ENCODE data around the gene COX19. TPM values are rescaled to one million over a fixed set of nuclear protein-coding genes. Genes with fewer than 3 reads are reported as not detected.

Gene COX19
- total and polyA plus RNA-seq, 2 of the 13 experiments (the other 11 are each of a cell fraction or from before 2014, with no cell fraction given) = 11.5 to 21.7 TPM

DNA sequence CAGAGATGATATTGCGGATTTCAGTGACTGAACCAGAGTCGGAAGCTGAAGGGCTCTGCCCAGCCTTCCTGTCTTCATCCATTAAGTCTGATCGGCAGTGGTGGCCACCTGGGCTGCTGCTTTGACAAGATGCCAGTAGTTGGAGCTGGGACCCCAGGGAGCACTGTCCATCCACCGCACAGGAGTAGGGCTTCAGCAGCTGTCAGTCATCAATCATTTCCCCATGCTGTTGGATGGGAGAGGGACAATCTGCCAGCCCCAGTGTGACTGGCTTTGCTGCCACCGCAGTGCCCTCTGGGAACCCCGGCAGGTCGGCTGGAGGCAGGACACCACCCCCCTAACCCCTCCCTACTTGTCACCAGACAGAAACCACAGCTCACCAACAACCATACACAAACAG lies 46.0 kb upstream of the COX19 start:
- no TSS peak for BruUV-seq (replicated peaks)
- Histone ChIP-seq H3K9ac (ENCODE audit: insufficient read depth, low read depth, low read length) (no peak overlapping the region), H3K4me3 (replicated peaks in 1 of 3; ENCODE audit: insufficient read depth in 1 of 3, low read depth in 2 of 3, low read length in 3 of 3) (no peak overlapping the region), H3K9me3 (ENCODE audit: low read length) (no peaks in the 10 kb centered on the region), H3K4me1 (ENCODE audit: insufficient read depth, low read length) (peaks cover 17% of the 10 kb centered on the region), H3K36me3 (replicated peaks in 1 of 2; ENCODE audit: control insufficient read depth in 1 of 2, insufficient read depth in 2 of 2, low read length in 2 of 2) (peaks cover 3 to 14% of the 10 kb centered on the region in 2 experiments; a peak in 4 of 5 replicates), H4K20me1 (ENCODE audit: insufficient read depth, low read length) (no peaks in the 10 kb centered on the region), H3K27ac (ENCODE audit: extremely low read length, insufficient read depth, low read length) (no peak overlapping the region), H2AFZ (ENCODE audit: low read length) (no peak overlapping the region), H3K79me2 (ENCODE audit: insufficient read depth, low read length) (peaks cover 7% of the 10 kb centered on the region), H3K27me3 (ENCODE audit: control insufficient read depth in 1 of 2, insufficient read depth in 2 of 2, low read length in 2 of 2) (no peaks in the 10 kb centered on the region), H3K4me2 (ENCODE audit: low read depth, low read length) (no peak overlapping the region)
- TF ChIP-seq MAZ (IDR thresholded peaks at IDR 0.05; ENCODE audit: borderline replicate concordance, low read depth, low read length) = no peak
- TF ChIP-seq MAZ (CRISPR knock-in tag; IDR thresholded peaks at IDR 0.05; ENCODE audit: low read depth) = no peak
- TF ChIP-seq, protein P1, sequence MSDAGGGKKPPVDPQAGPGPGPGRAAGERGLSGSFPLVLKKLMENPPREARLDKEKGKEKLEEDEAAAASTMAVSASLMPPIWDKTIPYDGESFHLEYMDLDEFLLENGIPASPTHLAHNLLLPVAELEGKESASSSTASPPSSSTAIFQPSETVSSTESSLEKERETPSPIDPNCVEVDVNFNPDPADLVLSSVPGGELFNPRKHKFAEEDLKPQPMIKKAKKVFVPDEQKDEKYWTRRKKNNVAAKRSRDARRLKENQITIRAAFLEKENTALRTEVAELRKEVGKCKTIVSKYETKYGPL (CRISPR knock-in tag; IDR thresholded peaks at IDR 0.05) = no peak
- TF ChIP-seq MXI1 (IDR thresholded peaks at IDR 0.05; ENCODE audit: borderline replicate concordance, low read depth, low read length) = no peak
- no peak for TF ChIP-seq FOSL1 (CRISPR knock-in tag; IDR thresholded peaks at IDR 0.05; ENCODE audit: borderline replicate concordance)
- no peak for TF ChIP-seq XRCC5 (optimal IDR thresholded peaks at IDR 0.05; ENCODE audit: low read length)
- TF ChIP-seq DMAP1 (CRISPR knock-in tag; IDR thresholded peaks at IDR 0.05) = no peak
- TF ChIP-seq, protein P2, sequence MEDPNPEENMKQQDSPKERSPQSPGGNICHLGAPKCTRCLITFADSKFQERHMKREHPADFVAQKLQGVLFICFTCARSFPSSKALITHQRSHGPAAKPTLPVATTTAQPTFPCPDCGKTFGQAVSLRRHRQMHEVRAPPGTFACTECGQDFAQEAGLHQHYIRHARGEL (CRISPR knock-in tag; IDR thresholded peaks at IDR 0.05) = no peak
- no peak for TF ChIP-seq KAT7 (CRISPR knock-in tag; IDR thresholded peaks at IDR 0.05; ENCODE audit: borderline replicate concordance)
- TF ChIP-seq ZNF329 (CRISPR knock-in tag; IDR thresholded peaks at IDR 0.05; ENCODE audit: low read depth) = no peak
- TF ChIP-seq PRMT3 (CRISPR knock-in tag; IDR thresholded peaks at IDR 0.05; ENCODE audit: borderline replicate concordance, low read depth) = no peak
- TF ChIP-seq, protein P3, sequence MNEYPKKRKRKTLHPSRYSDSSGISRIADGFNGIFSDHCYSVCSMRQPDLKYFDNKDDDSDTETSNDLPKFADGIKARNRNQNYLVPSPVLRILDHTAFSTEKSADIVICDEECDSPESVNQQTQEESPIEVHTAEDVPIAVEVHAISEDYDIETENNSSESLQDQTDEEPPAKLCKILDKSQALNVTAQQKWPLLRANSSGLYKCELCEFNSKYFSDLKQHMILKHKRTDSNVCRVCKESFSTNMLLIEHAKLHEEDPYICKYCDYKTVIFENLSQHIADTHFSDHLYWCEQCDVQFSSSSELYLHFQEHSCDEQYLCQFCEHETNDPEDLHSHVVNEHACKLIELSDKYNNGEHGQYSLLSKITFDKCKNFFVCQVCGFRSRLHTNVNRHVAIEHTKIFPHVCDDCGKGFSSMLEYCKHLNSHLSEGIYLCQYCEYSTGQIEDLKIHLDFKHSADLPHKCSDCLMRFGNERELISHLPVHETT (CRISPR knock-in tag; conservative IDR thresholded peaks at IDR 0.05) = no peak
- ChIA-PET CTCF (ENCODE audit: low intra/inter-chr PET ratio, low total read pairs) (interaction anchor here (1.4 kb wide), 1 partner anchor 44 kb away, joined by 7 read pairs; no protein-coding TSS in a partner anchor), POLR2A (no interaction called here)
- in situ Hi-C loops (cut with HindIII; ENCODE audit: extremely low pct_ligation_motif_present, low pct_unique_long_range_greater_than_20kb) (no loop called here), intact Hi-C loops (cut with micrococcal nuclease; ENCODE audit: unreplicated experiment) (no loop called here)
- no peak for FAIRE-seq
- DNase-seq (ENCODE audit: low spot score) = no peak
- ATAC-seq = no peak
- 100% methylated on average over 4 of the region's 7 CpGs for WGBS (ENCODE audit: low lambda C conversion rate)
